K562 (cell line): ENCODE results near the gene DAAM1. TPM values are rescaled to one million over a fixed set of nuclear protein-coding genes. Genes with fewer than 3 reads are reported as not detected.

Source experiments
- ATAC-seq: fragments of 200-7000 bp; cut with Tn5 transposase; 3 replicates; pipeline ENCODE4 v1.9.1; 2020; ENCODE audit warnings: moderate library complexity
- BruUV-seq: library from RNA; stranded (reverse); fragments of 400-500 nt; replicated peaks from 2 replicates; lab custom pipeline; 2021; lab: Mats Ljungman, UMichigan
- CTCF ChIA-PET: fragments of 300-600 bp; formaldehyde crosslinking; extraction: SDS; loops from one replicate; lab custom pipeline; 2021; ENCODE audit warnings: low intra/inter-chr PET ratio; lab: Yijun Ruan, JAX
- POLR2A ChIA-PET: fragments of 300-600, 350-650 bp; sonication (Branson Sonifier 250); formaldehyde crosslinking; extraction: SDS; loops from one replicate; lab custom pipeline; 2021; ENCODE audit warnings: antibody characterized with exemption, inconsistent platforms; lab: Yijun Ruan, JAX
- DNase-seq, 4 experiments: peaks; one replicate each; pipeline versions ENCODE4 v3.0.0 to v3.0.0-alpha.2; 2011 to 2018; ENCODE audit warnings: low spot score in 3 of 4, mixed read lengths in 3 of 4; ENCODE audit errors: extremely low read depth in 1 of 4
- FAIRE-seq: peaks from 2 replicates; lab custom pipeline; 2011; peaks lifted over from hg19 to GRCh38; lab: Jason Lieb, UNC
- H2AFZ ChIP-seq: 2 replicates; pipeline ENCODE4 v1.6.0; 2011; ENCODE audit warnings: low read depth, low read length, control low read depth, inconsistent platforms
- H3K27ac ChIP-seq: fragments of 200-600 bp; 3 replicates; pipeline ENCODE4 v1.8.0; 2011; ENCODE audit warnings: low read depth, mild to moderate bottlenecking, control low read depth, inconsistent platforms, low read length, moderate library complexity, mixed read lengths; ENCODE audit errors: extremely low read depth
- H3K27me3 ChIP-seq, 2 experiments: fragments of 300-600 bp in 1 of 2; 2 replicates in 1 of 2; 3 replicates in 1 of 2; pipeline versions ENCODE4 v1.6.0 to v1.8.0; 2011; ENCODE audit warnings: inconsistent platforms in 2 of 2, low read length in 2 of 2, mild to moderate bottlenecking in 1 of 2, mixed read lengths in 1 of 2, moderate library complexity in 1 of 2; ENCODE audit not compliant: control insufficient read depth in 2 of 2, insufficient read depth in 2 of 2
- H3K36me3 ChIP-seq: fragments of 300-600 bp; 3 replicates; pipeline ENCODE4 v1.8.0; 2011; ENCODE audit warnings: mild to moderate bottlenecking, low read length, inconsistent platforms; ENCODE audit not compliant: control insufficient read depth, insufficient read depth
- H3K4me1 ChIP-seq, 2 experiments: fragments of 200-600 bp in 1 of 2; replicated peaks in 1 of 2; 2 replicates in 1 of 2; 3 replicates in 1 of 2; pipeline versions ENCODE4 v1.5.1 to v1.8.0; 2011; ENCODE audit warnings: inconsistent platforms in 2 of 2, low read length in 2 of 2, mild to moderate bottlenecking in 1 of 2, mixed read lengths in 1 of 2, moderate library complexity in 1 of 2; ENCODE audit not compliant: control insufficient read depth in 2 of 2, insufficient read depth in 2 of 2
- H3K4me2 ChIP-seq: 2 replicates; pipeline ENCODE4 v1.6.1; 2011; ENCODE audit warnings: low read length, control low read depth, inconsistent platforms, mixed read lengths; ENCODE audit not compliant: insufficient read depth
- H3K4me3 ChIP-seq: fragments of 200-600 bp; sonication (generic), shearing (Covaris generic); 2 replicates; pipeline ENCODE4 v1.5.1; 2016; ENCODE audit warnings: control low read depth, inconsistent platforms
- H3K79me2 ChIP-seq: fragments of 200-600 bp; 3 replicates; pipeline ENCODE4 v1.8.0; 2011; ENCODE audit warnings: low read length, inconsistent platforms; ENCODE audit not compliant: control insufficient read depth, insufficient read depth
- H3K9ac ChIP-seq, 2 experiments: 2 replicates each; pipeline versions ENCODE4 v1.6.0 to v1.6.1; 2011; ENCODE audit warnings: low read depth in 2 of 2, low read length in 2 of 2, control low read depth in 1 of 2, inconsistent platforms in 1 of 2, mild to moderate bottlenecking in 1 of 2, mixed read lengths in 1 of 2; ENCODE audit not compliant: insufficient read depth in 1 of 2
- H3K9me1 ChIP-seq: one replicate; pipeline ENCODE4 v1.6.0; 2011; ENCODE audit warnings: inconsistent platforms, mild to moderate bottlenecking, low read length, moderate library complexity; ENCODE audit not compliant: control insufficient read depth, insufficient read depth
- H3K9me3 ChIP-seq: replicated peaks from 2 replicates; pipeline ENCODE4 v1.5.1; 2011; ENCODE audit warnings: low read depth, low read length, inconsistent platforms; ENCODE audit not compliant: control insufficient read depth, insufficient read depth
- H4K20me1 ChIP-seq: replicated peaks from 2 replicates; pipeline ENCODE4 v1.6.1; 2011; ENCODE audit warnings: low read length, inconsistent platforms, mixed read lengths; ENCODE audit not compliant: control insufficient read depth, insufficient read depth
- KLF13 ChIP-seq: fragments of 450-650 bp; IDR thresholded peaks from 2 replicates; pipeline ENCODE4 v1.6.1; 2016; ENCODE audit warnings: missing genetic modification characterization, low read depth, mild to moderate bottlenecking, missing compliant biosample characterization, moderate library complexity, borderline replicate concordance
- SIRT6 ChIP-seq: IDR thresholded peaks from one replicate; pipeline ENCODE4 v1.6.1; 2012; ENCODE audit warnings: low read depth, mild to moderate bottlenecking, control low read depth, inconsistent platforms, low read length, moderate library complexity
- TGIF2 ChIP-seq: sonication (generic); formaldehyde crosslinking; IDR thresholded peaks from 2 replicates; pipeline ENCODE4 v1.8.1; 2022; ENCODE audit warnings: mild to moderate bottlenecking, missing genetic modification reagents, moderate library complexity
- ZBTB26 ChIP-seq: fragments of 450-650 bp; formaldehyde crosslinking; IDR thresholded peaks from 2 replicates; pipeline ENCODE4 v1.4.0; 2022; ENCODE audit warnings: missing genetic modification characterization
- ZC3H11A ChIP-seq: IDR thresholded peaks from 2 replicates; pipeline ENCODE4 v1.6.1; 2012; ENCODE audit warnings: low read depth, low read length, improper control_type of control experiment
- ZNF184 ChIP-seq: sonication (generic); formaldehyde crosslinking; IDR thresholded peaks from 2 replicates; pipeline ENCODE4 v1.5.0; 2020; ENCODE audit warnings: missing genetic modification reagents
- WGBS: fragments of 100-300 bp; shearing (Covaris generic); methylation state at CpG from one replicate; pipeline ENCODE4 v1.1.6; 2016; ENCODE audit warnings: low coverage, mixed read lengths; ENCODE audit not compliant: insufficient coverage; ENCODE audit errors: missing lambda C conversion rate; 5-methylcytosine and 5-hydroxymethylcytosine counted together
- in situ Hi-C: fragments of 300-500 bp; cut with MboI; formaldehyde crosslinking; loops from 4 replicates; pipeline ENCODE4 v1.15.0; 2018; ENCODE audit warnings: inconsistent platforms, mixed read lengths
- intact Hi-C: fragments of 100-400 bp; cut with micrococcal nuclease; formaldehyde crosslinking; loops from 2 replicates; pipeline ENCODE4 v1.14.2; 2022
- polyA plus RNA-seq, 8 experiments: library from polyadenylated mRNA; depleted of rRNA in 4 of 8; stranded (reverse) in 5 of 8; unstranded in 3 of 8; fragments of >200 nt; fragmentation: Nextera tagmentation in 2 of 8; fragmentation: Illumina TruSeq in 1 of 8; extraction: Ambion mirVana in 2 of 8; extraction: Trizol in 1 of 8; gene quantifications; 2 replicates each; pipeline versions ENCODE4 v1.2.1 to v1.2.3, GENCODE V29; 2011 to 2014; ENCODE audit warnings: inconsistent platforms in 1 of 8, missing spikeins in 1 of 8
- total RNA-seq, 7 experiments: library from RNA; depleted of rRNA in 6 of 7; stranded (reverse); fragments of >200 nt in 6 of 7; fragmentation: Illumina TruSeq in 2 of 7; extraction: Trizol in 2 of 7; gene quantifications; 2 replicates each; pipeline versions ENCODE4 v1.2.1 to v1.2.3, GENCODE V29; 2011 to 2021; ENCODE audit warnings: low replicate concordance in 1 of 7

The DAAM1 gene
- total and polyA plus RNA-seq, 9 of the 15 experiments (the other 6 are each of a cell fraction or from before 2014, with no cell fraction given) = 3.6 to 11.6 (median 6.7) TPM

- no peak for TF ChIP-seq KLF13
- no peak for TF ChIP-seq SIRT6
- no peak for TF ChIP-seq ZNF184 (CRISPR knock-in tag)
- TF ChIP-seq TGIF2 (CRISPR knock-in tag) = no peak
- TF ChIP-seq ZBTB26 (CRISPR knock-in tag) = no peak
These were observed 112.9 kb downstream of the DAAM1 start (continued) for GRCh38 chr14:59301354-59301753.

DNA sequence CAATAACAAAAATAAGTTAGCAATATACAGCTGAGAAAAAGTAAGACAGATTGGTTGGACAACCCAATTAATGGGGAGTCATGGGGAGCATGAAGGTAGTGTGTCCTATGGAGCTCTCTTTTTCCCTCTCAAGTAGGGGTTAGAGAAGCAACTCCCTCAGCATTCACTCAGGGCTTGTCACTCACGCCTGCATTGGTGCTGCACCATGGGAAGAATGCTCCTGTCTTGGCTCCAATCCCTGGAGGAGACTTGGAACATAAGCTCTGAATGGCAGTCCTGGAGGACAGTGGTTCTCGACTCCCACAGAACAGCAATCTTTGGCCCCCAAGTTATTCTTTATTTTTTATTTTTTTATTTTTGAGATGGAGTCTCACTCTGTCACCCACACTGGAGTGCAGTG, 113.8 kb downstream of the DAAM1 start:
- H3K36me3 ChIP-seq = no peaks in the 10 kb centered on the region
- no peak overlapping the region for H3K27ac ChIP-seq
- ChIA-PET CTCF (no interaction called here), POLR2A (no interaction called here)
- in situ Hi-C loops = no loop called here
- H3K4me1 ChIP-seq = peaks cover 0 to 1% of the 10 kb centered on the region in 2 experiments; a peak in 1 of 5 replicates
- no peak overlapping the region for H2AFZ ChIP-seq
- no peaks in the 10 kb centered on the region for H3K27me3 ChIP-seq
- FAIRE-seq (no peak), ATAC-seq (no peak), DNase-seq (no peak)
- no peak overlapping the region for H3K4me2 ChIP-seq
- H3K4me3 ChIP-seq = no peak overlapping the region
- H4K20me1 ChIP-seq = peaks cover 3% of the 10 kb centered on the region; the same call in 1 of the 2 replicates
- no peaks in the 10 kb centered on the region for H3K9me3 ChIP-seq
- no peaks in the 10 kb centered on the region for H3K79me2 ChIP-seq
- H3K9me1 ChIP-seq = no peaks in the 10 kb centered on the region
- intact Hi-C loops = loop anchor here (10.0 kb wide), 1 partner anchor 158 kb away; no protein-coding TSS in a partner anchor
- TF ChIP-seq ZC3H11A = no peak
- TF ChIP-seq, all 486 proteins: peak for 0
- no CpG with 5 or more reads among the region's 2 CpGs for WGBS
- no TSS peak for BruUV-seq
- H3K9ac ChIP-seq = no peak overlapping the region
